Tibial nerve (tissue), 4 donors: ENCODE data around the gene SLC4A7. TPM values are rescaled to one million over a fixed set of nuclear protein-coding genes. Genes with fewer than 3 reads are reported as not detected.
"Not testable (repeated sequence)": the region's sequence is repeated elsewhere in the genome, so short reads cannot be mapped to it uniquely, and the experiment has no call there.

Experiments
- DNase-seq, 2 donors: peaks; one replicate each; pipeline ENCODE4 v3.0.0-alpha.2; 2019; ENCODE audit warnings: low spot score in 2 of 2
- H3K27ac ChIP-seq, 4 donors: fragments of 200-600 bp; sonication (generic) in 3 of 4; one replicate each; pipeline ENCODE4 v1.5.1; 2017 to 2019; ENCODE audit warnings: mild to moderate bottlenecking in 1 of 4
- H3K27me3 ChIP-seq, 2 donors: fragments of 200-600 bp; sonication (generic) in 1 of 2; one replicate each; pipeline versions ENCODE4 v1.5.1 to v1.6.0; 2017 to 2019
- H3K36me3 ChIP-seq, 3 donors: fragments of 200-600 bp; sonication (generic); one replicate each; pipeline ENCODE4 v1.5.1; 2018 to 2019
- H3K4me1 ChIP-seq, 4 donors: fragments of 200-600 bp; sonication (generic) in 3 of 4; one replicate each; pipeline ENCODE4 v1.5.1; 2017 to 2019
- H3K4me3 ChIP-seq, 4 donors: fragments of 200-600 bp; sonication (generic) in 3 of 4; one replicate each; pipeline ENCODE4 v1.5.1; 2017 to 2019; ENCODE audit warnings: mild to moderate bottlenecking in 1 of 4, moderate library complexity in 1 of 4
- H3K9me3 ChIP-seq, 4 donors: fragments of 200-600 bp; sonication (generic) in 3 of 4; one replicate each; pipeline ENCODE4 v1.5.1; 2017 to 2019
- EP300 ChIP-seq, 2 donors: sonication (generic); formaldehyde crosslinking; IDR thresholded peaks; one replicate each; pipeline ENCODE4 v1.6.1; 2017; ENCODE audit warnings: antibody characterized with exemption in 2 of 2, mild to moderate bottlenecking in 1 of 2
- POLR2A ChIP-seq, 2 donors: fragments of 450-650 bp; IDR thresholded peaks; one replicate each; pipeline ENCODE4 v1.6.1; 2017; ENCODE audit warnings: antibody characterized with exemption in 2 of 2, mild to moderate bottlenecking in 2 of 2, moderate library complexity in 2 of 2
- WGBS, 2 donors: methylation state at CpG; one replicate each; pipeline ENCODE4 v1.1.5; 2018; 5-methylcytosine and 5-hydroxymethylcytosine counted together
- total RNA-seq, 4 donors: library from RNA; depleted of rRNA; stranded (reverse); fragments of >200 nt; gene quantifications; one replicate each; pipeline ENCODE4 v1.1.0, GENCODE V29; 2016
- TF ChIP-seq, protein P1 (sequence below), 5 experiments: fragments of 200-600 bp in 3 of 5; fragments of 450-650 bp in 2 of 5; sonication (generic) in 3 of 5; IDR thresholded peaks; one replicate each; pipeline ENCODE4 v1.5.1; 2016 to 2019; ENCODE audit warnings: antibody characterized with exemption in 5 of 5, mild to moderate bottlenecking in 3 of 5, moderate library complexity in 2 of 5

The SLC4A7 gene
- total RNA-seq, 4 donors from 2014 or later: 29.9 to 44.7 (median 40.3) TPM

DNA sequence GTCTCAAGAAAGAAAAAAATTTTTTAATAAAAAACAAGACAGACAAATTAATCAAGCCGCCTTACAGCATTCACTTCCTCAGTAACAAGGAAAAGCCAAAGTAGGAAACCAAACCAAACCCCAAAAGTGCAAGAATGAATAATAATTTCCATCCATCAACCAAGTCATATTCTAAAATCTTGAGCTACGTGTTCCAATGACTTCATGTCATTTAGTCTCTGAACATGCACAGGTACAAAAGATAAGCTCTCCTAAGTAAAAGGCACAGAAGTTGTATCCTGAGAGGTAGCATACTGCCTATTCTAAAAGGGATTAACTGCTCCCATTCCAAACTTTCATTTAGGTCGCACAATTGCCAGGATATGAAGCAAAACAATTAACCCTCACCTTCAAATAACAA is 29.7 kb downstream of the SLC4A7 start:
- H3K27ac ChIP-seq: peak overlapping the region in 2 of 4 donors; percentile 51 to 65
- no peak overlapping the region for H3K4me3 ChIP-seq
- no peaks in the 10 kb centered on the region for H3K27me3 ChIP-seq
- WGBS, 2 donors: 85% methylated on average over 3 of the region's 3 CpGs
- no peak for DNase-seq
- no peaks in the 10 kb centered on the region for H3K36me3 ChIP-seq
- TF ChIP-seq, protein P1, sequence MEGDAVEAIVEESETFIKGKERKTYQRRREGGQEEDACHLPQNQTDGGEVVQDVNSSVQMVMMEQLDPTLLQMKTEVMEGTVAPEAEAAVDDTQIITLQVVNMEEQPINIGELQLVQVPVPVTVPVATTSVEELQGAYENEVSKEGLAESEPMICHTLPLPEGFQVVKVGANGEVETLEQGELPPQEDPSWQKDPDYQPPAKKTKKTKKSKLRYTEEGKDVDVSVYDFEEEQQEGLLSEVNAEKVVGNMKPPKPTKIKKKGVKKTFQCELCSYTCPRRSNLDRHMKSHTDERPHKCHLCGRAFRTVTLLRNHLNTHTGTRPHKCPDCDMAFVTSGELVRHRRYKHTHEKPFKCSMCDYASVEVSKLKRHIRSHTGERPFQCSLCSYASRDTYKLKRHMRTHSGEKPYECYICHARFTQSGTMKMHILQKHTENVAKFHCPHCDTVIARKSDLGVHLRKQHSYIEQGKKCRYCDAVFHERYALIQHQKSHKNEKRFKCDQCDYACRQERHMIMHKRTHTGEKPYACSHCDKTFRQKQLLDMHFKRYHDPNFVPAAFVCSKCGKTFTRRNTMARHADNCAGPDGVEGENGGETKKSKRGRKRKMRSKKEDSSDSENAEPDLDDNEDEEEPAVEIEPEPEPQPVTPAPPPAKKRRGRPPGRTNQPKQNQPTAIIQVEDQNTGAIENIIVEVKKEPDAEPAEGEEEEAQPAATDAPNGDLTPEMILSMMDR (IDR thresholded peaks at IDR 0.05): no peak
- TF ChIP-seq POLR2A (IDR thresholded peaks at IDR 0.05): no peak
- TF ChIP-seq EP300 (IDR thresholded peaks at IDR 0.05): no peak
- peaks cover 0 to 24% (median 11%) of the 10 kb centered on the region in 4 donors for H3K4me1 ChIP-seq
- no peaks in the 10 kb centered on the region for H3K9me3 ChIP-seq

DNA sequence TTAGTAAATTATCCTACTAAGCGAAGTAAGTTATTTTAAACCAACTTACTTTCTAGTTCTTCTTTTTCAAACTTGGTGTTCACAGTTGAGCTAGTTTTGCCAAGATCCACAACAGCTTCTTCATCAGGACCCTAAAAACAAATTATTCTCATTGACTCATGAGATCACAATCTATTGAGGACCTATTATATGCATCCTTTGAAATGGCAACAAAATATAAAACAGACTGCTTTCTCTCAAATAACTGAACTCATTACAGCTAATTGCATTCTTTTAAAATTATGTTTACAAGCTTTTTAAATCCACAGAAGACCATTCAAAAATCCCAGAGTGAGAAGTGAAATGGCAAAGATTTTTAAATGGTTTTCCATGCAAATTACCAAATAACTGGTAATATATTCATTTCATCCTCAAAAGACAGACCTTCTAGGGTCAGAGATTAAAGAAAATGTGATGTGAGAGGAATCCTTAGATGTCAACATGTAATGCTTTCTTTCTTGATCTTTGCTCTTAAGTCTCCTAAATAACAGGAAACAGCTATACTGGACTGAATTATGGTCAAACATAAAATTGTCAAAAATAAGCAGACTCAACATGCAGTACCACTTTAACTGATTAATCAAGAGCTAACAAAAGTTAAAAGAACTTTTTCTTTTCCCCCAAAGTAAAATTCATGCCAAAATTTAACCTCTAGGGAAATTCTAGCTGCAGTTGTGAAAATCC is 31.7 kb downstream of the SLC4A7 start:
- no peaks in the 10 kb centered on the region for H3K27me3 ChIP-seq
- H3K4me1 ChIP-seq: peaks cover 0 to 24% (median 11%) of the 10 kb centered on the region in 4 donors
- no peaks in the 10 kb centered on the region for H3K9me3 ChIP-seq
- no peak for TF ChIP-seq POLR2A (IDR thresholded peaks at IDR 0.05)
- TF ChIP-seq EP300 (IDR thresholded peaks at IDR 0.05): no peak
- TF ChIP-seq, protein P1 (IDR thresholded peaks at IDR 0.05): no peak
- no peaks in the 10 kb centered on the region for H3K36me3 ChIP-seq
- H3K27ac ChIP-seq: no peak overlapping the region
- 89 to 91% methylated on average over 1 of the region's 1 CpG for WGBS, 2 donors
- DNase-seq: no peak
- H3K4me3 ChIP-seq: no peak overlapping the region

DNA sequence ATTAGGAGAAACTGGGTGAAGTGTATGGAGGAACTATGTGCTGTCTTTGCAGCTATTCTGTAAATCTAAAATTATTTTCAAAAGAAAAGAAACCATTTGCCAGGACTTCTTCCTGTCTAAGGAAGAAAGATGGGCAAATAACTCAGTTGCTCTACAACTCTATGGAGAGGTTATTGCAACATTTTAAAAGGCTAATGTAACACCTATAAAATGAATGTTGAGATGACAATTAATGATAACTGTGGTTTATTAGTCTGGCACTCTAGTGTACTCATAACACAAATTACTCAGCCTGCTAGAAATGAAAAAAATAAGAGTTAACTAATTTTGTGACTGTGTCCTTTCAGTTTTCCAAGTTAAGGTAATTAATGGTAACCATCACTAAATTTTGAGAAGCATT is 32.3 kb downstream of the SLC4A7 start:
- no peak overlapping the region for H3K27ac ChIP-seq
- peaks cover 0 to 5% (median 0%) of the 10 kb centered on the region in 3 donors for H3K36me3 ChIP-seq
- H3K27me3 ChIP-seq: no peaks in the 10 kb centered on the region
- no peak for DNase-seq
- no peak overlapping the region for H3K4me3 ChIP-seq
- no peaks in the 10 kb centered on the region for H3K9me3 ChIP-seq
- no peak for TF ChIP-seq EP300 (IDR thresholded peaks at IDR 0.05)
- TF ChIP-seq, protein P1 (IDR thresholded peaks at IDR 0.05): no peak
- TF ChIP-seq POLR2A (IDR thresholded peaks at IDR 0.05): no peak
- peaks cover 0 to 24% (median 11%) of the 10 kb centered on the region in 4 donors for H3K4me1 ChIP-seq

DNA sequence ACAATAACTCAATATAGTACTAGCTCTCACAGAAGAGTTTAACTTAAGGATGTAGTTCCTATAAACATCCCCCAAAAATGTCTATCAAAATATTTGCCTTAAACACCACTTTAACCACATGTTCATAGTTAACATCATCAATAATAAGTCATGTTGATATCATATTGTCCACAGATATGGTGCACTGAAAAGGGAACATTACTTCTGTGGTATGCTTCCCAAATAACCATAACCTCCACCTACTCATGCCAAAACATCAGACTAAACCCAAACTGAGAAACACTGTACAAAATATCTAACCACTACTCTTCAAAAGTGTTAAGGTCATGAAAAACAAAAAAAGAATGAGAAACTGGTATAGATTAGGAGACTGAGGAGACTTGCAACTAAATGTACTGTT is 32.9 kb downstream of the SLC4A7 start:
- TF ChIP-seq, protein P1 (IDR thresholded peaks at IDR 0.05): no peak
- TF ChIP-seq POLR2A (IDR thresholded peaks at IDR 0.05) (no peak), EP300 (IDR thresholded peaks at IDR 0.05) (no peak)

DNA sequence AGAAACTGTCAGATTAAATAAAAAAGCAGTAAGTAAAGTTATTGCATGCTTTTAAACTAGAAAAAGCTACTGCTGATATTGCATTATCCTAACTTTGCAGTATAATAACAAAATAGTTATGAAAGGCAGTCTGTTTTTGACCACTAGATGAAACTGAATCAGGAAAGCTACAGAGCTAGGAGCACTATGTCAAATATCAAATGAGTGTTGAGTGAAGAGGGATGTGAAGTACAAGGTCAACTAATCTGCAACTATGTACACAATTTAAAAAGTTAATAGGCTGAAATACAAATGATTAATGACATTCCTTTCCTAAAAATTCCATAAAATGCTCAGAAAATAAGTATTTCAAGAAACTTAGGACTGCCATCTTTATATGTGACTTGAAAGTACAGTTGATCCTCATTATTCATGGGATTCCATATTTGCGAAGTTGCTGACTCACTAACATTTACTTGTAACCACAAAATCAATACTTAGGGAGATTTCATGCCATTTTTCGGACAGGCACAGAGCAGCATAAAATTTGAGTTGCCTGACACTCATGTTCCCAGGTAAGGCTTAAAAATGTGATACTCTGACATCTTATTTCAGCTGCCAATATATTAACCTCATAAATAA is 34.5 kb downstream of the SLC4A7 start:
- WGBS, 2 donors: 94 to 97% methylated on average over 2 of the region's 2 CpGs
- no peak for TF ChIP-seq POLR2A (IDR thresholded peaks at IDR 0.05)
- TF ChIP-seq EP300 (IDR thresholded peaks at IDR 0.05): no peak
- TF ChIP-seq, protein P1 (IDR thresholded peaks at IDR 0.05): no peak
- H3K9me3 ChIP-seq: no peaks in the 10 kb centered on the region
- DNase-seq: no peak
- H3K27me3 ChIP-seq: no peaks in the 10 kb centered on the region
- H3K27ac ChIP-seq: no peak overlapping the region
- H3K4me3 ChIP-seq: no peak overlapping the region
- peaks cover 0 to 16% (median 2%) of the 10 kb centered on the region in 4 donors for H3K4me1 ChIP-seq
- H3K36me3 ChIP-seq: peaks cover 0 to 6% (median 0%) of the 10 kb centered on the region in 3 donors

More for the DNA sequence above, 32.9 kb downstream of the SLC4A7 start:
- Histone ChIP-seq H3K27ac (no peak overlapping the region), H3K4me1 (peaks cover 0 to 24% (median 11%) of the 10 kb centered on the region in 4 donors), H3K27me3 (no peaks in the 10 kb centered on the region), H3K9me3 (no peaks in the 10 kb centered on the region), H3K36me3 (peaks cover 0 to 6% (median 0%) of the 10 kb centered on the region in 3 donors), H3K4me3 (no peak overlapping the region)
- no peak for DNase-seq

DNA sequence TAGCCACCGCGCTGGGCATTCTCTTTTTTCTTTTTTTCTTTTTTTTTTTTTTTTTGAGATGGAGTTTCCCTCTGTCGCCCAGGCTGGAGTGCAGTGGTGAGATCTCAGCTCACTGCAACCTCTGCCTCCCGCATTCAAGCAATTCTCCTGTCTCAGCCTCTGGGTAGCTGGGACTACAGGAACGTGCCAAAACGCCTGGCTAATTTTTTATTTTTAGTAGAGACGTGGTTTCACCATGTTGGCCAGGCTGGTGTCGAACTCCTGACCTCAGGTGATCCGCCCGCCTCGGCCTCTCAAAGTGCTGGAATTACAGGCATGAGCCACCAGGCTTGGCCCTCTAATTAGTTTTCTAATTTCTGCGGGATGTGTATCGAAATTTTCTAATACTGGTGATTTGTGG is 41.2 kb downstream of the SLC4A7 start:
- not testable (repeated sequence) for DNase-seq, H3K4me1 ChIP-seq, H3K27ac ChIP-seq, H3K4me3 ChIP-seq, H3K27me3 ChIP-seq
- Histone ChIP-seq H3K9me3 (peaks cover 0 to 19% (median 4%) of the 10 kb centered on the region in 4 donors), H3K36me3 (peaks cover 0 to 53% (median 0%) of the 10 kb centered on the region in 3 donors)
- 95 to 99% methylated on average over 13 of the region's 13 CpGs for WGBS, 2 donors

DNA sequence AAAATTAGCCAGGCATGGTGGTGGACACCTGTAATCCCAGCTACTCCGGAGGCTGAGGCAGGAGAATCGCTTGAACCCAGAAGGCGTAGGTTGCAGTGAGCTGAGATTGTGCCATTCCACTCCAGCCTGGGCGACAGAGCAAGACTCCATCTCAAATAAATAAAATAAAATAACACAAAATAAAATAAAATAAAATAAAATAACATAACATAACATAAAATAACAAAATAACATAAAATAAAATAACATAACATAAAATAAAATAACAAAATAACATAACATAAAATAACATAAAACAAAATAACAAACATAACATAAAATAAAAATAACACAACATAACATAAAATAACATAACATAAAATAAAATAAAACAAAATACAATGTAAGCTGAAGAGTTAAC is 45.8 kb downstream of the SLC4A7 start:
- H3K27ac ChIP-seq, H3K4me3 ChIP-seq, H3K4me1 ChIP-seq, DNase-seq, H3K27me3 ChIP-seq: not testable (repeated sequence)
- H3K36me3 ChIP-seq: peaks cover 0 to 80% (median 0%) of the 10 kb centered on the region in 3 donors
- 94 to 98% methylated on average over 4 of the region's 4 CpGs for WGBS, 2 donors
- H3K9me3 ChIP-seq: peaks cover 0 to 19% (median 4%) of the 10 kb centered on the region in 4 donors
